GM12891 (cell line): ENCODE measurements around the gene NUDT12.

ENCODE experiments used
- PAX5 ChIP-seq: IDR thresholded peaks from 2 replicates; pipeline ENCODE4 v1.6.1; 2011; ENCODE audit warnings: low read length, moderate library complexity, mild to moderate bottlenecking; ENCODE audit not compliant: insufficient read depth, severe bottlenecking
- POLR2A ChIP-seq: IDR thresholded peaks from 2 replicates; pipeline ENCODE4 v1.6.1; 2011; ENCODE audit warnings: low read depth, low read length, control low read depth
- POLR2AphosphoS5 ChIP-seq: IDR thresholded peaks from 2 replicates; pipeline ENCODE4 v1.6.1; 2011; ENCODE audit warnings: low read depth, low read length, control low read depth
- POU2F2 ChIP-seq: IDR thresholded peaks from 2 replicates; pipeline ENCODE4 v1.6.1; 2011; ENCODE audit warnings: low read depth, mild to moderate bottlenecking, control low read depth, low read length, moderate library complexity
- SPI1 ChIP-seq: IDR thresholded peaks from 2 replicates; pipeline ENCODE4 v1.6.1; 2011; ENCODE audit warnings: low read depth, low read length, control low read depth
- TAF1 ChIP-seq: IDR thresholded peaks from 2 replicates; pipeline ENCODE4 v1.6.1; 2011; ENCODE audit warnings: low read depth, low read length, control low read depth

- TF ChIP-seq POLR2A (no peak), POLR2AphosphoS5 (no peak), TAF1 (no peak), POU2F2 (no peak), SPI1 (no peak), PAX5 (no peak)
Measured at GRCh38 chr5:103519550-103519949, 43.0 kb downstream of the NUDT12 start.
